PC-3 (cell line): ENCODE results near the gene ZFX. TPM values are rescaled to one million over a fixed set of nuclear protein-coding genes. Genes with fewer than 3 reads are reported as not detected.
A peak's percentile ranks its signal among the peaks of the same experiment; 100 is the strongest.

Experiments
- ATAC-seq: fragments of 200-7000 bp; cut with Tn5 transposase; 2 replicates; pipeline ENCODE4 v1.9.1; 2020; ENCODE audit warnings: mild to moderate bottlenecking, moderate library complexity
- BruUV-seq: library from RNA; stranded (reverse); fragments of 400-500 nt; replicated peaks from 2 replicates; lab custom pipeline; 2021; lab: Mats Ljungman, UMichigan
- CTCF ChIA-PET: fragments of 300-600 bp; sonication (Branson Sonifier 250); formaldehyde crosslinking; loops from one replicate; lab custom pipeline; 2022; ENCODE audit warnings: antibody characterized with exemption; lab: Charles Lee
- POLR2A ChIA-PET: fragments of 300-600 bp; sonication (Branson Sonifier 250); formaldehyde crosslinking; loops from one replicate; lab custom pipeline; 2022; ENCODE audit warnings: antibody characterized with exemption; ENCODE audit not compliant: unreplicated experiment; lab: Charles Lee
- DNase-seq: peaks from one replicate; pipeline ENCODE4 v3.0.0-alpha.2; 2015
- H2AFZ ChIP-seq: fragments of 300-600 bp; sonication (generic); 2 replicates; pipeline ENCODE4 v1.6.0; 2016; ENCODE audit warnings: antibody characterized with exemption, low read length
- H3F3A ChIP-seq: fragments of 300-600 bp; sonication (generic); one replicate; pipeline ENCODE4 v1.6.0; 2017; ENCODE audit warnings: antibody characterized with exemption, low read length, control low read depth, mild to moderate bottlenecking; ENCODE audit not compliant: unreplicated experiment
- H3K27ac ChIP-seq: fragments of 300-600 bp; sonication (generic); 2 replicates; pipeline ENCODE4 v1.5.1; 2016; ENCODE audit warnings: mild to moderate bottlenecking, low read length
- H3K27me3 ChIP-seq: fragments of 300-600 bp; sonication (generic); 2 replicates; pipeline ENCODE4 v1.6.1; 2016; ENCODE audit warnings: low read length, mixed read lengths
- H3K36me3 ChIP-seq: fragments of 300-600 bp; sonication (generic); 2 replicates; pipeline ENCODE4 v1.6.1; 2016; ENCODE audit warnings: low read depth, mixed run types, low read length, mixed read lengths
- H3K4me1 ChIP-seq: fragments of 300-600 bp; sonication (generic); 2 replicates; pipeline ENCODE4 v1.5.1; 2016; ENCODE audit warnings: low read length; ENCODE audit not compliant: insufficient read depth
- H3K4me2 ChIP-seq: fragments of 300-600 bp; sonication (generic); 2 replicates; pipeline ENCODE4 v1.6.0; 2016; ENCODE audit warnings: low read length
- H3K4me3 ChIP-seq: fragments of 300-600 bp; sonication (generic); 2 replicates; pipeline ENCODE4 v1.5.1; 2016; ENCODE audit warnings: mild to moderate bottlenecking, low read length, mixed read lengths
- H3K79me2 ChIP-seq: fragments of 300-600 bp; sonication (generic); 2 replicates; pipeline ENCODE4 v1.6.1; 2017; ENCODE audit warnings: low read length, mixed read lengths
- H3K9ac ChIP-seq: fragments of 300-600 bp; sonication (generic); 2 replicates; pipeline ENCODE4 v1.6.0; 2016; ENCODE audit warnings: mild to moderate bottlenecking, low read length
- H3K9me2 ChIP-seq: fragments of 300-600 bp; sonication (generic); replicated peaks from 2 replicates; pipeline ENCODE4 v1.6.1; 2016; ENCODE audit warnings: mixed run types, low read length, mixed read lengths
- H3K9me3 ChIP-seq: fragments of 300-600 bp; sonication (generic); 2 replicates; pipeline ENCODE4 v1.6.1; 2016; ENCODE audit warnings: low read length, mixed read lengths
- H4K20me1 ChIP-seq: fragments of 300-600 bp; sonication (generic); 2 replicates; pipeline ENCODE4 v1.6.1; 2016; ENCODE audit warnings: low read length, mixed read lengths
- EZH2 ChIP-seq: fragments of 300-600 bp; sonication (generic); IDR thresholded peaks from one replicate; pipeline ENCODE4 v1.6.1; 2017; ENCODE audit warnings: antibody characterized with exemption, mild to moderate bottlenecking, low read length; ENCODE audit not compliant: unreplicated experiment
- EZH2phosphoT487 ChIP-seq: fragments of 300-600 bp; sonication (generic); IDR thresholded peaks from 2 replicates; pipeline ENCODE4 v1.6.1; 2018; ENCODE audit warnings: mild to moderate bottlenecking, antibody characterized with exemption, low read length, borderline replicate concordance
- intact Hi-C: fragments of 100-400 bp; cut with micrococcal nuclease; formaldehyde crosslinking; loops from 2 replicates; pipeline ENCODE4 v1.9.0; 2023
- total RNA-seq: library from RNA; depleted of rRNA; stranded (reverse); fragments of >200 nt; gene quantifications from 2 replicates; pipeline ENCODE4 v1.2.3, GENCODE V29; 2014
- TF ChIP-seq, protein P1 (sequence below): fragments of 300-600 bp; sonication (generic); conservative IDR thresholded peaks from 2 replicates; pipeline ENCODE4 v1.5.1; 2017; ENCODE audit warnings: antibody characterized with exemption, low read depth, mild to moderate bottlenecking, low read length

ZFX gene
- total RNA-seq, 1 experiment from 2014 or later, result 21.0 TPM

- Histone ChIP-seq H3F3A (no peaks in the 10 kb centered on the region), H3K4me1 (peaks cover 4% of the 10 kb centered on the region; the same call in 1 of the 2 replicates), H4K20me1 (no peaks in the 10 kb centered on the region), H3K27me3 (no peaks in the 10 kb centered on the region), H3K4me3 (no peak overlapping the region), H3K9me3 (no peaks in the 10 kb centered on the region), H3K27ac (no peak overlapping the region), H3K9ac (no peak overlapping the region), H3K36me3 (no peaks in the 10 kb centered on the region), H2AFZ (0 out of 2 replicates have a peak overlapping the region, but pooled peaks have one; percentile 30), H3K79me2 (no peaks in the 10 kb centered on the region), H3K4me2 (peak overlapping the region; percentile 61), H3K9me2 (no peaks in the 10 kb centered on the region)
- intact Hi-C loops, result no loop called here
- no TSS peak for BruUV-seq
- TF ChIP-seq EZH2 (no peak), EZH2phosphoT487 (no peak)
- TF ChIP-seq, protein P1, sequence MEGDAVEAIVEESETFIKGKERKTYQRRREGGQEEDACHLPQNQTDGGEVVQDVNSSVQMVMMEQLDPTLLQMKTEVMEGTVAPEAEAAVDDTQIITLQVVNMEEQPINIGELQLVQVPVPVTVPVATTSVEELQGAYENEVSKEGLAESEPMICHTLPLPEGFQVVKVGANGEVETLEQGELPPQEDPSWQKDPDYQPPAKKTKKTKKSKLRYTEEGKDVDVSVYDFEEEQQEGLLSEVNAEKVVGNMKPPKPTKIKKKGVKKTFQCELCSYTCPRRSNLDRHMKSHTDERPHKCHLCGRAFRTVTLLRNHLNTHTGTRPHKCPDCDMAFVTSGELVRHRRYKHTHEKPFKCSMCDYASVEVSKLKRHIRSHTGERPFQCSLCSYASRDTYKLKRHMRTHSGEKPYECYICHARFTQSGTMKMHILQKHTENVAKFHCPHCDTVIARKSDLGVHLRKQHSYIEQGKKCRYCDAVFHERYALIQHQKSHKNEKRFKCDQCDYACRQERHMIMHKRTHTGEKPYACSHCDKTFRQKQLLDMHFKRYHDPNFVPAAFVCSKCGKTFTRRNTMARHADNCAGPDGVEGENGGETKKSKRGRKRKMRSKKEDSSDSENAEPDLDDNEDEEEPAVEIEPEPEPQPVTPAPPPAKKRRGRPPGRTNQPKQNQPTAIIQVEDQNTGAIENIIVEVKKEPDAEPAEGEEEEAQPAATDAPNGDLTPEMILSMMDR, result no peak
- no peak for DNase-seq
- ChIA-PET POLR2A (no interaction called here), CTCF (interaction anchor here (0.6 kb wide), 1 partner anchor 267 kb away, joined by 3 read pairs; no protein-coding TSS in a partner anchor)
- no peak for ATAC-seq
Observed at GRCh38 chrX:24231641-24232179, 82.2 kb downstream of the ZFX start.

DNA sequence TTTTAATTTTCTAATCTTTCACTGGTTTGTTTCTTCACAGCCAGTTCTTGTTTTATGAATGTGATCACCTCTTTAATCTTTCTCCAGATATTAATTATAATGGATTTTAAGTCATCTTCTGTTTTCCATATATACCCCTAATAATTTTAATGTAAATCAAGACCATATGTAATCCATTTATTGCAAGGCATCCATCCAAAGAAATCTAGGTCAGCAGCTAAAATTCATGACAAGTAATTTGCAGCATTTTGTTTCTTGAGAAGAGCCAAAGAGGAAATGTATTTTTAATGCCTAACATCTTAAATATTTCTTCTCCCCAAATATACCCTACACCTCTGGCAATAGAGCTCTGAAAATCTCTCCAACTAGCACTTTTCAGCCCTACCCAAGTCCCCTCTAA, 83.3 kb downstream of the ZFX start:
- intact Hi-C loops, result no loop called here
- H2AFZ ChIP-seq, result no peak overlapping the region
- no TSS peak for BruUV-seq
- H3F3A ChIP-seq, result no peaks in the 10 kb centered on the region
- TF ChIP-seq, protein P1, result no peak
- TF ChIP-seq EZH2, result no peak
- TF ChIP-seq EZH2phosphoT487, result no peak
- H3K27ac ChIP-seq, result no peak overlapping the region
- no peak for DNase-seq
- H3K9me2 ChIP-seq, result no peaks in the 10 kb centered on the region
- ATAC-seq, result no peak
- POLR2A ChIA-PET, result no interaction called here
- no peaks in the 10 kb centered on the region for H4K20me1 ChIP-seq
- no peaks in the 10 kb centered on the region for H3K36me3 ChIP-seq
- no peak overlapping the region for H3K4me3 ChIP-seq
- no peak overlapping the region for H3K9ac ChIP-seq
- CTCF ChIA-PET, result no interaction called here
- H3K9me3 ChIP-seq, result no peaks in the 10 kb centered on the region
- H3K27me3 ChIP-seq, result no peaks in the 10 kb centered on the region
- no peaks in the 10 kb centered on the region for H3K79me2 ChIP-seq
- H3K4me2 ChIP-seq, result no peak overlapping the region
- H3K4me1 ChIP-seq, result peaks cover 4% of the 10 kb centered on the region; the same call in 1 of the 2 replicates

DNA sequence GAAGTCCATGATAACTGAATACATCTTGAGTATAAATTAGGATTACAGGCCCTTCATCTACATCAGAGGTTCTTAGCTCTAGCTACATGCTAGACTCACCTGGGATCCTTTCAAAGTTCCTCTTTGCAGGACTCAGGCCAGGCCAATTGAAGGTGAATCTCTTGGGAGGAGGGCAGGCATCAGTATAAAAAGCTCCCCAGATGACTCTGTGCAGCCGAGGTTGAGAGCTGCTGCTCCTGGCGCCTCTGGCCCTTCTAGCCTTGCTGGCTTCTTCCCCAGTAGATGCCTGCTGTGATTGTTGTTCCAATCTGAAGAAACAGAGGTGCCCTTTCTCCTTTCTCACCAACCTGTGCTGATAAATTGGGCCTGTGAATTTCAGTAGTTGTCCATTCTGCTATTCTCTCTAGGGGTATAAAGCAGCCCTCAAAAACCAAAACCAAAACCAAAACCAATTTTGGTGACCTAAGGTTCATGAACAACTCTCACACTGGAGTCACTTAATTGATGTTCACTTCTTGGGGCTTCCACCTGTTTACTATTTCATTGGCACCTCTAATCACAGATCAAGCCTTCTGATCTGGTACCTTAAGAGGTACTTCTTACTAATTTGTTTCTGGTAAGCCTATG, 85.7 kb downstream of the ZFX start:
- Histone ChIP-seq H3K9me3 (no peaks in the 10 kb centered on the region), H3K4me3 (no peak overlapping the region), H4K20me1 (no peaks in the 10 kb centered on the region), H3K9ac (no peak overlapping the region), H3K27me3 (no peaks in the 10 kb centered on the region), H3F3A (no peaks in the 10 kb centered on the region), H3K79me2 (no peaks in the 10 kb centered on the region), H3K27ac (no peak overlapping the region), H3K9me2 (no peaks in the 10 kb centered on the region), H2AFZ (no peak overlapping the region), H3K4me2 (no peak overlapping the region), H3K4me1 (peaks cover 4% of the 10 kb centered on the region; the same call in 1 of the 2 replicates), H3K36me3 (no peaks in the 10 kb centered on the region)
- no peak for DNase-seq
- no peak for ATAC-seq
- BruUV-seq, result no TSS peak
- ChIA-PET POLR2A (no interaction called here), CTCF (no interaction called here)
- no peak for TF ChIP-seq EZH2
- TF ChIP-seq, protein P1, result no peak
- no peak for TF ChIP-seq EZH2phosphoT487
- intact Hi-C loops, result no loop called here
